Ovary (tissue), 3 donors: ENCODE data around the gene OR11A1.

ENCODE experiments used
- CTCF ChIP-seq, 3 donors: fragments of 450-650 bp in 2 of 3; fragments of 200-600 bp in 1 of 3; IDR thresholded peaks; one replicate each; pipeline versions ENCODE4 v1.5.1 to v1.8.0; 2016 to 2022; ENCODE audit warnings: antibody characterized with exemption in 3 of 3, mild to moderate bottlenecking in 1 of 3
- EP300 ChIP-seq: sonication (generic); formaldehyde crosslinking; IDR thresholded peaks from one replicate; pipeline ENCODE4 v1.6.1; 2017; ENCODE audit warnings: antibody characterized with exemption
- POLR2A ChIP-seq: fragments of 450-650 bp; IDR thresholded peaks from one replicate; pipeline ENCODE4 v1.6.1; 2017; ENCODE audit warnings: antibody characterized with exemption, mild to moderate bottlenecking, moderate library complexity
- donor health status: DM: no; HTN: no; CAD: no.

GRCh38 chr6:29426654-29427053 is 30.2 kb downstream of the OR11A1 start:
- TF ChIP-seq CTCF (IDR thresholded peaks at IDR 0.05) (no peak), POLR2A (no peak), EP300 (no peak)
